PC-3 (cell line): ENCODE results near the gene DIRAS1. TPM values are rescaled to one million over a fixed set of nuclear protein-coding genes. Genes with fewer than 3 reads are reported as not detected.

Experiments
- ATAC-seq: fragments of 200-7000 bp; cut with Tn5 transposase; 2 replicates; pipeline ENCODE4 v1.9.1; 2020; ENCODE audit warnings: mild to moderate bottlenecking, moderate library complexity
- BruUV-seq: library from RNA; stranded (reverse); fragments of 400-500 nt; replicated peaks from 2 replicates; lab custom pipeline; 2021; lab: Mats Ljungman, UMichigan
- CTCF ChIA-PET: fragments of 300-600 bp; sonication (Branson Sonifier 250); formaldehyde crosslinking; loops from one replicate; lab custom pipeline; 2022; ENCODE audit warnings: antibody characterized with exemption; lab: Charles Lee
- POLR2A ChIA-PET: fragments of 300-600 bp; sonication (Branson Sonifier 250); formaldehyde crosslinking; loops from one replicate; lab custom pipeline; 2022; ENCODE audit warnings: antibody characterized with exemption; ENCODE audit not compliant: unreplicated experiment; lab: Charles Lee
- DNase-seq: peaks from one replicate; pipeline ENCODE4 v3.0.0-alpha.2; 2015
- H2AFZ ChIP-seq: fragments of 300-600 bp; sonication (generic); 2 replicates; pipeline ENCODE4 v1.6.0; 2016; ENCODE audit warnings: antibody characterized with exemption, low read length
- H3F3A ChIP-seq: fragments of 300-600 bp; sonication (generic); one replicate; pipeline ENCODE4 v1.6.0; 2017; ENCODE audit warnings: antibody characterized with exemption, low read length, control low read depth, mild to moderate bottlenecking; ENCODE audit not compliant: unreplicated experiment
- H3K27ac ChIP-seq: fragments of 300-600 bp; sonication (generic); 2 replicates; pipeline ENCODE4 v1.5.1; 2016; ENCODE audit warnings: mild to moderate bottlenecking, low read length
- H3K27me3 ChIP-seq: fragments of 300-600 bp; sonication (generic); 2 replicates; pipeline ENCODE4 v1.6.1; 2016; ENCODE audit warnings: low read length, mixed read lengths
- H3K36me3 ChIP-seq: fragments of 300-600 bp; sonication (generic); 2 replicates; pipeline ENCODE4 v1.6.1; 2016; ENCODE audit warnings: low read depth, mixed run types, low read length, mixed read lengths
- H3K4me1 ChIP-seq: fragments of 300-600 bp; sonication (generic); 2 replicates; pipeline ENCODE4 v1.5.1; 2016; ENCODE audit warnings: low read length; ENCODE audit not compliant: insufficient read depth
- H3K4me2 ChIP-seq: fragments of 300-600 bp; sonication (generic); 2 replicates; pipeline ENCODE4 v1.6.0; 2016; ENCODE audit warnings: low read length
- H3K4me3 ChIP-seq: fragments of 300-600 bp; sonication (generic); 2 replicates; pipeline ENCODE4 v1.5.1; 2016; ENCODE audit warnings: mild to moderate bottlenecking, low read length, mixed read lengths
- H3K79me2 ChIP-seq: fragments of 300-600 bp; sonication (generic); 2 replicates; pipeline ENCODE4 v1.6.1; 2017; ENCODE audit warnings: low read length, mixed read lengths
- H3K9ac ChIP-seq: fragments of 300-600 bp; sonication (generic); 2 replicates; pipeline ENCODE4 v1.6.0; 2016; ENCODE audit warnings: mild to moderate bottlenecking, low read length
- H3K9me2 ChIP-seq: fragments of 300-600 bp; sonication (generic); replicated peaks from 2 replicates; pipeline ENCODE4 v1.6.1; 2016; ENCODE audit warnings: mixed run types, low read length, mixed read lengths
- H3K9me3 ChIP-seq: fragments of 300-600 bp; sonication (generic); 2 replicates; pipeline ENCODE4 v1.6.1; 2016; ENCODE audit warnings: low read length, mixed read lengths
- H4K20me1 ChIP-seq: fragments of 300-600 bp; sonication (generic); 2 replicates; pipeline ENCODE4 v1.6.1; 2016; ENCODE audit warnings: low read length, mixed read lengths
- EZH2 ChIP-seq: fragments of 300-600 bp; sonication (generic); IDR thresholded peaks from one replicate; pipeline ENCODE4 v1.6.1; 2017; ENCODE audit warnings: antibody characterized with exemption, mild to moderate bottlenecking, low read length; ENCODE audit not compliant: unreplicated experiment
- EZH2phosphoT487 ChIP-seq: fragments of 300-600 bp; sonication (generic); IDR thresholded peaks from 2 replicates; pipeline ENCODE4 v1.6.1; 2018; ENCODE audit warnings: mild to moderate bottlenecking, antibody characterized with exemption, low read length, borderline replicate concordance
- intact Hi-C: fragments of 100-400 bp; cut with micrococcal nuclease; formaldehyde crosslinking; loops from 2 replicates; pipeline ENCODE4 v1.9.0; 2023
- total RNA-seq: library from RNA; depleted of rRNA; stranded (reverse); fragments of >200 nt; gene quantifications from 2 replicates; pipeline ENCODE4 v1.2.3, GENCODE V29; 2014
- TF ChIP-seq, protein P1 (sequence below): fragments of 300-600 bp; sonication (generic); conservative IDR thresholded peaks from 2 replicates; pipeline ENCODE4 v1.5.1; 2017; ENCODE audit warnings: antibody characterized with exemption, low read depth, mild to moderate bottlenecking, low read length

The DIRAS1 gene
- total RNA-seq, 1 experiment from 2014 or later: 2.0 TPM

DNA sequence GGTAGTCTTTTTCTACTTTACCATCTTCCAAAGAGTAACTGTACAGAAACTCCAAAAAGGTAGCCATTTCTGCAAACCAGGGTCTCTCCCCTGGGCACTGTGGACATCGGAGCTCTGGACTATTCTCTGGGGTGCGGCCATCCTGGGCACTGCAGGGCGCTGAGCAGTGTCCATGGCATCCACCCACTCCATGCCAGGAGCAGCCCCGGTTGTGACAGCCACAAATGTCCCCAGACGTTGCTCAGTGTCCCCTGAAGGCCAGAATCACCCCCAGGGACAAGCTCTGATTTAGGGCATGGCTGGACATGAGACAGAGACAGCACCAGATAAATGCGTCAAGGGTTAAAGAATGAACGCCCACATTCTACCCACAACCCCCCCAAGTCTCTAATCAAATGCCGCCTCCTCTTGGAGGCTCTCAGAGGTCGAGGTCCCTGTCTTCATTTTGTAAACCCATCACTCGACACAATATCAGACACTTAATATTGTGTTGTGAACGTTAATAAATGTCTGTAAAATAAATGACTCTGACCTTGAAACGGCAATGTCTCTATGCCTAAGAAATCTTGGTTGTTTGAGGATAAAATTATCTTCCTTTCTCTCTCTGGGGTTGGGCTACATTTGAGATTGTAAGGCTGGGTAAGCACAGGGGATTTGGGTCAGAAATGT lies 27.5 kb downstream of the DIRAS1 start:
- DNase-seq (no peak), ATAC-seq (no peak)
- H3K9me2 ChIP-seq: no peaks in the 10 kb centered on the region
- H3K27me3 ChIP-seq: no peaks in the 10 kb centered on the region
- H3K36me3 ChIP-seq: no peaks in the 10 kb centered on the region
- no TSS peak for BruUV-seq
- no peaks in the 10 kb centered on the region for H4K20me1 ChIP-seq
- H3K4me2 ChIP-seq: no peak overlapping the region
- H3K9me3 ChIP-seq: no peaks in the 10 kb centered on the region
- no peak overlapping the region for H2AFZ ChIP-seq
- H3K4me1 ChIP-seq: no peaks in the 10 kb centered on the region
- H3F3A ChIP-seq: no peaks in the 10 kb centered on the region
- ChIA-PET POLR2A (interaction anchor here (0.6 kb wide), 1 partner anchor 10 kb away, joined by 9 read pairs; no protein-coding TSS in a partner anchor), CTCF (no interaction called here)
- intact Hi-C loops: no loop called here
- H3K79me2 ChIP-seq: no peaks in the 10 kb centered on the region
- TF ChIP-seq, protein P1, sequence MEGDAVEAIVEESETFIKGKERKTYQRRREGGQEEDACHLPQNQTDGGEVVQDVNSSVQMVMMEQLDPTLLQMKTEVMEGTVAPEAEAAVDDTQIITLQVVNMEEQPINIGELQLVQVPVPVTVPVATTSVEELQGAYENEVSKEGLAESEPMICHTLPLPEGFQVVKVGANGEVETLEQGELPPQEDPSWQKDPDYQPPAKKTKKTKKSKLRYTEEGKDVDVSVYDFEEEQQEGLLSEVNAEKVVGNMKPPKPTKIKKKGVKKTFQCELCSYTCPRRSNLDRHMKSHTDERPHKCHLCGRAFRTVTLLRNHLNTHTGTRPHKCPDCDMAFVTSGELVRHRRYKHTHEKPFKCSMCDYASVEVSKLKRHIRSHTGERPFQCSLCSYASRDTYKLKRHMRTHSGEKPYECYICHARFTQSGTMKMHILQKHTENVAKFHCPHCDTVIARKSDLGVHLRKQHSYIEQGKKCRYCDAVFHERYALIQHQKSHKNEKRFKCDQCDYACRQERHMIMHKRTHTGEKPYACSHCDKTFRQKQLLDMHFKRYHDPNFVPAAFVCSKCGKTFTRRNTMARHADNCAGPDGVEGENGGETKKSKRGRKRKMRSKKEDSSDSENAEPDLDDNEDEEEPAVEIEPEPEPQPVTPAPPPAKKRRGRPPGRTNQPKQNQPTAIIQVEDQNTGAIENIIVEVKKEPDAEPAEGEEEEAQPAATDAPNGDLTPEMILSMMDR: no peak
- no peak for TF ChIP-seq EZH2
- no peak for TF ChIP-seq EZH2phosphoT487
- no peak overlapping the region for H3K9ac ChIP-seq
- no peak overlapping the region for H3K27ac ChIP-seq
- no peak overlapping the region for H3K4me3 ChIP-seq

DNA sequence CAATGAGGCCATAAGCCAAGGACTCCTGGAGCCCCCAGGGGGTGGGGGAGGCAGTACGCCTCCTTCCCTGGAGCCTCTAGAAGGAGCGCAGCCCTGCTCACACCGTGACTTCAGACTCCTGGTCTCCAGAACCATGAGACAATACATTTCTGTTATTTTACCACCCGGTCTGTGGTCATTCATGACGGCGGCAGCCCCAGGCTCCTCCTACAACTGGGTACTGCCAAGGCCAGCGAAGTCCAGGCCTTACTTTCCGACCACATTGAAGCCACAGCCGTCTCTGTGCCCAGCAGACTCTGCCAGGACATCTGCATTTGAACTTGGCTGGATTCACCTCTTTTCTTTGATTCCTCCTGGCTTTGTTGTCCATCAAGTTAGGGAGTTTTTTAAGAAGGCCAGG lies 29.2 kb downstream of the DIRAS1 start:
- H3K36me3 ChIP-seq: no peaks in the 10 kb centered on the region
- H2AFZ ChIP-seq: no peak overlapping the region
- no peak overlapping the region for H3K9ac ChIP-seq
- H3K27ac ChIP-seq: no peak overlapping the region
- no peaks in the 10 kb centered on the region for H3K27me3 ChIP-seq
- no peak overlapping the region for H3K4me3 ChIP-seq
- no peak for ATAC-seq
- no peak overlapping the region for H3K4me2 ChIP-seq
- no peaks in the 10 kb centered on the region for H4K20me1 ChIP-seq
- DNase-seq: no peak
- no peaks in the 10 kb centered on the region for H3F3A ChIP-seq
- BruUV-seq: no TSS peak
- H3K9me2 ChIP-seq: no peaks in the 10 kb centered on the region
- H3K9me3 ChIP-seq: no peaks in the 10 kb centered on the region
- H3K4me1 ChIP-seq: no peaks in the 10 kb centered on the region
- ChIA-PET POLR2A (no interaction called here), CTCF (no interaction called here)
- intact Hi-C loops: no loop called here
- H3K79me2 ChIP-seq: no peaks in the 10 kb centered on the region
- TF ChIP-seq EZH2 (no peak), EZH2phosphoT487 (no peak)
- TF ChIP-seq, protein P1: no peak

DNA sequence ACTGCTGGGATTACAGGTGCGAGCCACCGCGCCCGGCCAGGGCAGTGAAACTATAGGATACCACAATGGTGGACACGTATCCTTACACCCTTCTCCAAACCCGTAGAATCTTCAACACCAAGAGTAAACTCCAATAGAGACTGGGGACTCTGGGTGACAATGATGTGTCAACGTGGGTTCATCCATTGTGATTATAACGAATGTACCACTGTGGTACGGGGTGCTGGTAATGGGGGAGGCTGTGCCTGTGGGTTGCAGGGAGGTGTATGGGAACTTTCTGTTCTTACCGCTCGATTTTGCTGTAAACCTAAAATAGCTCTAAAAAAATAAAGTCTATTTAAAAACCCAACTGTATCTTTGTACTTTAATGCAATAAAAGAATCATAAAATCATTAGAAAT lies 30.3 kb downstream of the DIRAS1 start:
- no peaks in the 10 kb centered on the region for H3K4me1 ChIP-seq
- ChIA-PET CTCF (no interaction called here), POLR2A (no interaction called here)
- TF ChIP-seq EZH2phosphoT487: no peak
- no peak for TF ChIP-seq EZH2
- TF ChIP-seq, protein P1: no peak
- H3F3A ChIP-seq: no peaks in the 10 kb centered on the region
- no peaks in the 10 kb centered on the region for H3K36me3 ChIP-seq
- no peak overlapping the region for H3K4me2 ChIP-seq
- no peaks in the 10 kb centered on the region for H3K27me3 ChIP-seq
- no peak overlapping the region for H2AFZ ChIP-seq
- no TSS peak for BruUV-seq
- no peaks in the 10 kb centered on the region for H3K79me2 ChIP-seq
- no peak for ATAC-seq
- no peak overlapping the region for H3K27ac ChIP-seq
- no peak overlapping the region for H3K4me3 ChIP-seq
- H3K9ac ChIP-seq: no peak overlapping the region
- H3K9me3 ChIP-seq: no peaks in the 10 kb centered on the region
- no peaks in the 10 kb centered on the region for H3K9me2 ChIP-seq
- no peaks in the 10 kb centered on the region for H4K20me1 ChIP-seq
- intact Hi-C loops: no loop called here
- no peak for DNase-seq
